CD4-positive, alpha-beta T cell treated with Interleukin-21 for 1 hour (primary cell): ENCODE data around the gene LRRC63.
"Not testable (repeated sequence)": the region's sequence is repeated elsewhere in the genome, so short reads cannot be mapped to it uniquely, and the experiment has no call there.

Source experiments
- DNase-seq: peaks from one replicate; pipeline ENCODE4 v3.0.0-alpha.2; 2020

The LRRC63 gene

GRCh38 chr13:46211483-46212351, at the start of gene LRRC63:
TSS of gene LRRC63 (plus strand) at chr13:46211928. CDS start at chr13:46213035, 1,107 bp downstream.
- peak; percentile 86 for DNase-seq

GRCh38 chr13:46162741-46163140, 49.0 kb upstream of the LRRC63 start:
- DNase-seq: not testable (repeated sequence)

- no peak for DNase-seq
Measured at GRCh38 chr13:46164661-46165060, 47.1 kb upstream of the LRRC63 start.

GRCh38 chr13:46165485-46166223, 46.1 kb upstream of the LRRC63 start:
- DNase-seq: peak; percentile 63

- no peak for DNase-seq
Measured at GRCh38 chr13:46166224-46166584, 45.5 kb upstream of the LRRC63 start.

GRCh38 chr13:46166947-46167610, 44.6 kb upstream of the LRRC63 start:
- DNase-seq: no peak

GRCh38 chr13:46168341-46168740, 43.4 kb upstream of the LRRC63 start:
- DNase-seq: peak; percentile 70

GRCh38 chr13:46168783-46169182, 42.9 kb upstream of the LRRC63 start:
- DNase-seq: peak; percentile 36

- peak; percentile 43 for DNase-seq
Measured at GRCh38 chr13:46169758-46170157, 42.0 kb upstream of the LRRC63 start.

GRCh38 chr13:46170268-46170667, 41.5 kb upstream of the LRRC63 start:
- DNase-seq: peak; percentile 48

GRCh38 chr13:46170687-46171086, 41.0 kb upstream of the LRRC63 start:
- DNase-seq: peak; percentile 65

GRCh38 chr13:46171217-46171616, 40.5 kb upstream of the LRRC63 start:
- no peak for DNase-seq

GRCh38 chr13:46171739-46172138, 40.0 kb upstream of the LRRC63 start:
- DNase-seq: no peak

- peak; percentile 73 for DNase-seq
Measured at GRCh38 chr13:46172531-46172991, 39.2 kb upstream of the LRRC63 start.

GRCh38 chr13:46173656-46174055, 38.1 kb upstream of the LRRC63 start:
- DNase-seq: peak; percentile 65

- peak; percentile 61 for DNase-seq
Measured at GRCh38 chr13:46176756-46177155, 35.0 kb upstream of the LRRC63 start.

GRCh38 chr13:46178143-46178542, 33.6 kb upstream of the LRRC63 start:
- DNase-seq: peak; percentile 41

- no peak for DNase-seq
Measured at GRCh38 chr13:46178821-46179220, 32.9 kb upstream of the LRRC63 start.

- DNase-seq: peak; percentile 79
Measured at GRCh38 chr13:46179491-46179908, 32.2 kb upstream of the LRRC63 start.

GRCh38 chr13:46179969-46180763, 31.6 kb upstream of the LRRC63 start:
- DNase-seq: no peak

GRCh38 chr13:46181377-46181839, 30.3 kb upstream of the LRRC63 start:
- DNase-seq: no peak

- DNase-seq: peak; percentile 95
Measured at GRCh38 chr13:46181840-46182490, 29.8 kb upstream of the LRRC63 start, which contains the start of gene LCP1. TSS of gene LCP1 (minus strand) at chr13:46182177. CDS start at chr13:46159662, 22,515 bp downstream.
